Measurements from ENCODE around the gene ORAI3. TPM values are rescaled to one million over a fixed set of nuclear protein-coding genes. Genes with fewer than 3 reads are reported as not detected.

ORAI3 gene
- total and polyA plus RNA-seq, 2 of the 13 experiments (the other 11 are each of a cell fraction or from before 2014, with no cell fraction given) = 11.4 to 32.0 TPM

DNA sequence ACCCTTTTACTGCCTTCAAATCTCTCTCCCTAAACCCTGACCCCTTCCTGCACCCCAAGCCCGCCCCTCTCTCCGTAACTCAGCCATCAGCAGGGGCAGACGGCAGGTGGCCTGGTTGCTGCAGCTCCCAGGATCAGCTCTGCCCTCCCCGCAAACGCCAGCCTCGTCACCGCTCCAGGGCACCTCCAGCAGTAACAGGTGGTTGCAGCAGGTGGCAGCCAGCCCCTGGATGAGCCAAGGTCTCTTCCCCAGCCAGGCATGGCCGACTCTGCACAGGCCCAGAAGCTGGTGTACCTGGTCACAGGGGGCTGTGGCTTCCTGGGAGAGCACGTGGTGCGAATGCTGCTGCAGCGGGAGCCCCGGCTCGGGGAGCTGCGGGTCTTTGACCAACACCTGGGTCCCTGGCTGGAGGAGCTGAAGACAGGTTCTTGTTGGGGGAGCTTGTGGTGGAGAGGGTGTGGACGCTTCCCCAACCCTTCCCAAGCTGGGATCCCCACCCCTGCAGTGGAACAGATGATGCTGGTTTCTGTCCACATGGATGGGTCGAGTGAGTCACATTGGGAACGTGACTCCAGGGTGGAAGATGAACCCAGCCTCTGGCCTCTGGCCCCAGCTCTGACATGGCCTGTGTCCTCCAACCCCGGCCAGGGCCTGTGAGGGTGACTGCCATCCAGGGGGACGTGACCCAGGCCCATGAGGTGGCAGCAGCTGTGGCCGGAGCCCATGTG lies 36.7 kb downstream of the ORAI3 start (continued):
- TF ChIP-seq CENPX (CRISPR knock-in tag; IDR thresholded peaks at IDR 0.05) (no peak), PCBP1 (IDR thresholded peaks at IDR 0.05; ENCODE audit: borderline replicate concordance, low read depth, low read length) (peak; percentile 16; the same call in 1 of the 2 replicates), ZNF546 (CRISPR knock-in tag; conservative IDR thresholded peaks at IDR 0.05) (no peak), MZF1 (CRISPR knock-in tag; IDR thresholded peaks at IDR 0.05; ENCODE audit: borderline replicate concordance) (0 out of 2 replicates have a peak, but pooled peaks have one; percentile 32), ZNF143 (CRISPR knock-in tag; IDR thresholded peaks at IDR 0.05) (peak; percentile 44; the same call in 1 of the 2 replicates), ZNF816 (CRISPR knock-in tag; IDR thresholded peaks at IDR 0.05; ENCODE audit: borderline replicate concordance) (no peak), ZNF33B (CRISPR knock-in tag; IDR thresholded peaks at IDR 0.05) (peak; percentile 68; the same call in 1 of the 2 replicates), SRSF9 (IDR thresholded peaks at IDR 0.05; ENCODE audit: borderline replicate concordance, insufficient read depth, low read depth, low read length, poor library complexity, severe bottlenecking) (no peak), ZNF781 (CRISPR knock-in tag; IDR thresholded peaks at IDR 0.05; ENCODE audit: borderline replicate concordance, not compliant biosample characterization) (no peak), ZNF317 (CRISPR knock-in tag; IDR thresholded peaks at IDR 0.05) (no peak; the same call in 1 of the 2 replicates), SIN3A (IDR thresholded peaks at IDR 0.05; ENCODE audit: borderline replicate concordance, low read depth, low read length) (0 out of 2 replicates have a peak, but pooled peaks have one; percentile 12), ZBTB7B (CRISPR knock-in tag; IDR thresholded peaks at IDR 0.05) (no peak), GZF1 (CRISPR knock-in tag; IDR thresholded peaks at IDR 0.05) (peak; percentile 48; the same call in 1 of the 2 replicates), HMG20B (CRISPR knock-in tag; conservative IDR thresholded peaks at IDR 0.05) (no peak), ZNF556 (CRISPR knock-in tag; IDR thresholded peaks at IDR 0.05; ENCODE audit: borderline replicate concordance) (peak; percentile 77; the same call in 1 of the 2 replicates), ZNF232 (CRISPR knock-in tag; IDR thresholded peaks at IDR 0.05; ENCODE audit: borderline replicate concordance) (no peak; the same call in 1 of the 2 replicates), SP140L (CRISPR knock-in tag; IDR thresholded peaks at IDR 0.05; ENCODE audit: borderline replicate concordance) (no peak), HNRNPL (IDR thresholded peaks at IDR 0.05; ENCODE audit: low read depth, low read length) (peak; percentile 71; the same call in 1 of the 2 replicates), PAX8 (CRISPR knock-in tag; IDR thresholded peaks at IDR 0.05; ENCODE audit: borderline replicate concordance) (peak; percentile 81; the same call in 1 of the 2 replicates), NFE2 (CRISPR knock-in tag; IDR thresholded peaks at IDR 0.05) (no peak), ZFY (CRISPR knock-in tag; IDR thresholded peaks at IDR 0.05) (peak; percentile 88), ARNT (IDR thresholded peaks at IDR 0.05) (no peak), SRSF4 (IDR thresholded peaks at IDR 0.05; ENCODE audit: low read depth, low read length, poor library complexity, severe bottlenecking) (no peak), ZNF567 (CRISPR knock-in tag; IDR thresholded peaks at IDR 0.05; ENCODE audit: borderline replicate concordance) (peak; percentile 49; the same call in 1 of the 2 replicates), ZNF441 (CRISPR knock-in tag; IDR thresholded peaks at IDR 0.05; ENCODE audit: borderline replicate concordance) (peak; percentile 84), RFX1 (IDR thresholded peaks at IDR 0.05) (no peak)
- TF ChIP-seq, protein P1, sequence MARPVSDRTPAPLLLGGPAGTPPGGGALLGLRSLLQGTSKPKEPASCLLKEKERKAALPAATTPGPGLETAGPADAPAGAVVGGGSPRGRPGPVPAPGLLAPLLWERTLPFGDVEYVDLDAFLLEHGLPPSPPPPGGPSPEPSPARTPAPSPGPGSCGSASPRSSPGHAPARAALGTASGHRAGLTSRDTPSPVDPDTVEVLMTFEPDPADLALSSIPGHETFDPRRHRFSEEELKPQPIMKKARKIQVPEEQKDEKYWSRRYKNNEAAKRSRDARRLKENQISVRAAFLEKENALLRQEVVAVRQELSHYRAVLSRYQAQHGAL (CRISPR knock-in tag; IDR thresholded peaks at IDR 0.05; ENCODE audit: not compliant biosample characterization) = no peak
- TF ChIP-seq, protein P2, sequence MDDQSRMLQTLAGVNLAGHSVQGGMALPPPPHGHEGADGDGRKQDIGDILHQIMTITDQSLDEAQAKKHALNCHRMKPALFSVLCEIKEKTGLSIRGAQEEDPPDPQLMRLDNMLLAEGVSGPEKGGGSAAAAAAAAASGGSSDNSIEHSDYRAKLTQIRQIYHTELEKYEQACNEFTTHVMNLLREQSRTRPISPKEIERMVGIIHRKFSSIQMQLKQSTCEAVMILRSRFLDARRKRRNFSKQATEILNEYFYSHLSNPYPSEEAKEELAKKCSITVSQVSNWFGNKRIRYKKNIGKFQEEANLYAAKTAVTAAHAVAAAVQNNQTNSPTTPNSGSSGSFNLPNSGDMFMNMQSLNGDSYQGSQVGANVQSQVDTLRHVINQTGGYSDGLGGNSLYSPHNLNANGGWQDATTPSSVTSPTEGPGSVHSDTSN (CRISPR knock-in tag; IDR thresholded peaks at IDR 0.05; ENCODE audit: borderline replicate concordance) = 0 out of 2 replicates have a peak, but pooled peaks have one; percentile 53
